ENCODE data around the gene DENND5B.

DNA sequence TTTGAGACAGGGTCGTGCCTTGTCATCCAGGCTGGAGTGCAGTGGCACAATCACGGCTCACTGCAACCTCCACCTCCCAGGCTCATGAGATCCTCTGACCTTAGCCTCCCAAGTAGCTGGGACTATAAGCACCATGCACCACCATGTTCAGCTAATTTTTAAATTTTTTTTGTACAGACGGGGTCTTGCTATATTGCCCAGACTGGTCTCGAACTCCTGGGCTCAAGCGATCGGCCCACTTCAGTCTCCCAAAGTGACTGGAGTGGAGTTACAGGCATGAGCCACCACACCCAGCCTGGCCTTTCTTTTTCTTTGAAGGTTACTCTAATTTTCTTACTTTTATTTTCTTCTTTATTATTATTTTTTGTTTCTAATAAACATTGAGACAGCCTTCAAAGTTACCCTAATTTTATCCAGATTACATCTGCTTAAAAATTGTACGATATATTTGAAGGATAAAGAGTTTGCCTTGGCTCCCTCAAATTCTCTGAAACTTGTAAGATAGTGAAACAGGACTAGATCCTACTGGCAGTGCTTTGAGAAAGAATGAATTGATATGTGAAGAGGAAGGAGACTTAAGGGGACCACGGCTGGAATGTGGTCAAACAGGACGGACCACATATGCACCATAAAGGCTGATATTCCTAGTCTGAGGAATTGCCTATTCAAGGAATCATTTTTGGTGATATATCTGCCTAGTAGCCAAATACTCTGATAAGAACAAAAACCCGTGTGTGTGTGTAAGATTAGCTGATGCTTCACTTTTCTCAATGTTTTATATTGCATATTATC lies 250.9 kb downstream of the DENND5B start:
- TF ChIP-seq, protein P1, sequence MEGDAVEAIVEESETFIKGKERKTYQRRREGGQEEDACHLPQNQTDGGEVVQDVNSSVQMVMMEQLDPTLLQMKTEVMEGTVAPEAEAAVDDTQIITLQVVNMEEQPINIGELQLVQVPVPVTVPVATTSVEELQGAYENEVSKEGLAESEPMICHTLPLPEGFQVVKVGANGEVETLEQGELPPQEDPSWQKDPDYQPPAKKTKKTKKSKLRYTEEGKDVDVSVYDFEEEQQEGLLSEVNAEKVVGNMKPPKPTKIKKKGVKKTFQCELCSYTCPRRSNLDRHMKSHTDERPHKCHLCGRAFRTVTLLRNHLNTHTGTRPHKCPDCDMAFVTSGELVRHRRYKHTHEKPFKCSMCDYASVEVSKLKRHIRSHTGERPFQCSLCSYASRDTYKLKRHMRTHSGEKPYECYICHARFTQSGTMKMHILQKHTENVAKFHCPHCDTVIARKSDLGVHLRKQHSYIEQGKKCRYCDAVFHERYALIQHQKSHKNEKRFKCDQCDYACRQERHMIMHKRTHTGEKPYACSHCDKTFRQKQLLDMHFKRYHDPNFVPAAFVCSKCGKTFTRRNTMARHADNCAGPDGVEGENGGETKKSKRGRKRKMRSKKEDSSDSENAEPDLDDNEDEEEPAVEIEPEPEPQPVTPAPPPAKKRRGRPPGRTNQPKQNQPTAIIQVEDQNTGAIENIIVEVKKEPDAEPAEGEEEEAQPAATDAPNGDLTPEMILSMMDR (IDR thresholded peaks at IDR 0.05): no peak
- no peak for TF ChIP-seq POLR2AphosphoS5 (IDR thresholded peaks at IDR 0.05)
- TF ChIP-seq POLR2A (IDR thresholded peaks at IDR 0.05; ENCODE audit: low read depth): no peak
- no peak for TF ChIP-seq EP300 (IDR thresholded peaks at IDR 0.05)
